ENCODE data around the gene PALS2.

Gene PALS2

DNA sequence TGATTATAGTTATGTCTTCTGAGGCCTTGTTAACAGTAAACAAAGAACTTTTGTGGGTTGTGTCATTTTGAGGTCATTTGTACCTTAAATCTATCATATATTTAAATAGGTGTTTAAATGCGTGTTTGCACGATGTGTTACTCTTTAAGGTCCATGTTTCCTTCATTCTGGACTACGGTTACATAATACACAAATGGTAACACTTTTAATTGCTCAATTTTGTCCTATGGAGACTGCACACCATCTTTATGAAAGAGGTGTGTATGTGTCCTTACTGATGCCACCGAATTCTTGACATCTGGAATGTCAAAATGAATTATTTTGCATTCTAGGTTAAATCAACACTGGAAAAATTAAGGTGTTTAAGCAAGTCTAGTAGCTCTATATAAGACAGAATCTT is 1.7 kb downstream of the PALS2 start:
- no peak for DNase-seq
- H3K27ac Mint-ChIP-seq: no peak overlapping the region
- H3K9me3 Mint-ChIP-seq: no peaks in the 10 kb centered on the region
- peak overlapping the region; percentile 86 to 90 for H3K4me3 Mint-ChIP-seq
- peaks cover 41% of the 10 kb centered on the region for H3K4me1 Mint-ChIP-seq
- H3K27me3 Mint-ChIP-seq: peaks cover 18% of the 10 kb centered on the region
- ATAC-seq: no peak

DNA sequence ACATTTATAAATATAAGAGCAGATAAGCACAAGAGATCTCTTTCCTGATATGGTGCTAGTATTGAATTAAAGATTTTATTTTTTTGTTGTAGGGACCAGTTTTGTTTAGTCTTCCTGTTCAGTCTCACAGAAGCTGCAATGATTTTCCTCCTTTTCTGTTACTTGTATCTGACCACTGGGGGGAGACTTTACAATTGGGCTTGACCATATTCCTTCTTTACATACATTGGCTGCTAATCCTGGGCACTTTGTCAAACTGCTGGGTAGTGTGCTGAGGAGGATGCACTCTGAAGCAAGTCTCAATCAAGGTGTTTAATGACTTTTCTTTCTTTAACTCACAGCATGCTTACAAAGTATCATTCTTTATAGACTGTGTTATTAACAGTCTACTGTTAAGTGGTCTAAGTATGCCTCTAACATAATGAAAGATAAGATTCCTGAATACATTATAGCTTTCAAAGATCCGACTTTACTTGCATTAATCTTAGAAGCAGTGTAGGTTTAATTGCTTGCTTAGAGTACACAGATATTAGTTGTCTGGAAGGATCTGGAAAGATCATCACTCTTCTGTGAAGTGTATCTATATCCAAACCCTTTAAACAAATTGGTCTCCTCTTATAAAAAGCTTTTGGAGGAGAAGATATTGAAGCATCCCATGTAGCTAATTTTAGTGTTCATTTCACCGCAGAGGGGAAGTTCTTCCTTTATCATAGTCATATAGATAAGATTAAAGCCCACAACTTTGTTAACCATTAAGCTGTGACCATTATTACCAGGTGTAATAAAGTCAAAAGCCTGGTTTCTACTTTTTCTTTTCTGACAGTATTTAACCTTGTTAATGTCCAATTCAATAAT is 3.1 kb downstream of the PALS2 start:
- H3K27ac Mint-ChIP-seq: no peak overlapping the region
- H3K4me3 Mint-ChIP-seq: peak overlapping the region; percentile 18 to 40
- ATAC-seq (no peak), DNase-seq (no peak)
- peaks cover 53% of the 10 kb centered on the region for H3K4me1 Mint-ChIP-seq
- H3K27me3 Mint-ChIP-seq: peaks cover 8% of the 10 kb centered on the region
- no peaks in the 10 kb centered on the region for H3K9me3 Mint-ChIP-seq

DNA sequence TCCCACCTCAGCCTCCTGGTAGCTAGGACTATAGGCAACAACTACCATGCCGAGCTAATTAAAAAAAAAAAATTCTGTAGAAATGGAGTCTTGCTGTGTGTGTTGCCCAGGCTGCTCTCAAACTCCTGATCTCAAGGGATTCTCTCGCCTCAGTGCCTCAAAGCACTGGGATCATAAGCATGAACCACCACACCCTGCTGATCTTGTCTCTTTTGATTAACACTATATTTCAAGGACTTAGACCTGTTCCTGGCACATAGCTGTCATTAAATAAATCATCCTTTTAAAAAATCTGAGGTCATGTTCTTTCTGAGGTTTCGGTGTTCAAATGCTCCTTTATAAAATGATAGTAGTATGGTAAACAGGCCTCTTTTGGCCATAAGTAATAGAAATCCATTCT is 4.8 kb downstream of the PALS2 start:
- no peak overlapping the region for H3K27ac Mint-ChIP-seq
- H3K27me3 Mint-ChIP-seq: no peaks in the 10 kb centered on the region
- H3K4me1 Mint-ChIP-seq: peaks cover 41% of the 10 kb centered on the region
- no peak overlapping the region for H3K4me3 Mint-ChIP-seq
- no peak for ATAC-seq
- no peaks in the 10 kb centered on the region for H3K9me3 Mint-ChIP-seq
- DNase-seq: no peak

- no peak for ATAC-seq
- no peaks in the 10 kb centered on the region for H3K27me3 Mint-ChIP-seq
Observed at GRCh38 chr7:24580283-24580946, 7.2 kb downstream of the PALS2 start.

DNA sequence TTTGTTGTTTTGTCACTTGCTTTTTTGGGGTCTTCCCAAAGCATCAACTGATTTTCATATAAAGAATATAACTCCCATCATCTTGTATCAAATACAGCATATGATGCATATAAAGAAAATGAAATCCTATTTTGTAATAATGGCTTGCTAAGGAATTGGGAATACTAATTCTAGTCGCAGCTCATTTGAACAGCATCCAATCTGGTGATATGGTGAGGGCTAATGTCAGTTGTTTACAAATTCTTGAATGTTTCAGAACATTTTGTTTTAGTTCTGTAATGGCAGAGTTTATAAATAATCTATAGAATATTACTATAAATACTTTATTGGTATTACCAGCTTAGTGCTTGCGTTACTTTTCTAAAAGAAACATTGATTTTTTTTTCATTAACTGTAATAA is 8.9 kb downstream of the PALS2 start:
- Mint-ChIP-seq H3K27me3 (no peaks in the 10 kb centered on the region), H3K4me1 (peaks cover 40% of the 10 kb centered on the region), H3K27ac (no peak overlapping the region), H3K9me3 (no peaks in the 10 kb centered on the region), H3K4me3 (no peak overlapping the region)
- ATAC-seq (no peak), DNase-seq (no peak)

More at GRCh38 chr7:24580283-24580946, 7.2 kb downstream of the PALS2 start:
- no peak for DNase-seq
- Mint-ChIP-seq H3K9me3 (no peaks in the 10 kb centered on the region), H3K4me1 (peaks cover 41% of the 10 kb centered on the region), H3K27ac (no peak overlapping the region), H3K4me3 (no peak overlapping the region)

- Mint-ChIP-seq H3K27me3 (no peaks in the 10 kb centered on the region), H3K27ac (no peak overlapping the region), H3K9me3 (no peaks in the 10 kb centered on the region), H3K4me3 (no peak overlapping the region), H3K4me1 (peaks cover 33% of the 10 kb centered on the region)
- peak; percentile 39 to 51 for DNase-seq
- peak; percentile 90 for ATAC-seq
Observed at GRCh38 chr7:24587853-24588252, 14.6 kb downstream of the PALS2 start.

DNA sequence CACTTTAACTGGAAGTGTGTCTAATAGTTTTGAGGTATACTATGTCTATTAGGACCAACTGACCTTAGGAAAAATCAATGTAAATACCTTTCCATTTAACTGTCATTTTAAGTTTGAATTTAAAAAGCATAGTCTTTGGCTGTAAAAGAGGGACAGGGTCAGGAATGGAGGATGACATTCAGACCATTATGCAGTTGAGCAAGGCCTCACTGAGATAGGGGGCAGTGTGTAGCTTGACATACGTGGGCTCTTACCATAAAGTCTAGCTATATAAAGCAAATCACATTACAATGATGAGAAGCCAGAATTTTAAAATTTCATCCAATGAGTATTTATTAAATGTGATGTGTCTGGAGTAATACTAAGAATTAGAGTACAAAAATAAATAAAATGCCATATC is 17.9 kb downstream of the PALS2 start:
- Mint-ChIP-seq H3K27ac (no peak overlapping the region), H3K4me1 (peaks cover 32% of the 10 kb centered on the region), H3K4me3 (no peak overlapping the region), H3K27me3 (no peaks in the 10 kb centered on the region), H3K9me3 (no peaks in the 10 kb centered on the region)
- DNase-seq (no peak), ATAC-seq (no peak)

- DNase-seq (no peak), ATAC-seq (peak; percentile 78)
- no peak overlapping the region for H3K27ac Mint-ChIP-seq
- no peaks in the 10 kb centered on the region for H3K9me3 Mint-ChIP-seq
- H3K4me3 Mint-ChIP-seq: no peak overlapping the region
- H3K4me1 Mint-ChIP-seq: peaks cover 8% of the 10 kb centered on the region
- no peaks in the 10 kb centered on the region for H3K27me3 Mint-ChIP-seq
Observed at GRCh38 chr7:24595671-24596418, 22.6 kb downstream of the PALS2 start.

GRCh38 chr7:24597014-24597413 is 23.8 kb downstream of the PALS2 start:
- Mint-ChIP-seq H3K9me3 (peaks cover 2 to 8% of the 10 kb centered on the region in 2 donors), H3K27me3 (no peaks in the 10 kb centered on the region), H3K4me3 (no peak overlapping the region), H3K27ac (no peak overlapping the region), H3K4me1 (peaks cover 13% of the 10 kb centered on the region)
- ATAC-seq (peak; percentile 87), DNase-seq (no peak)

GRCh38 chr7:24601600-24601999 is 28.3 kb downstream of the PALS2 start:
- H3K9me3 Mint-ChIP-seq: peaks cover 15 to 23% of the 10 kb centered on the region in 2 donors
- peaks cover 22% of the 10 kb centered on the region for H3K4me1 Mint-ChIP-seq
- ATAC-seq (no peak), DNase-seq (no peak)
- no peak overlapping the region for H3K27ac Mint-ChIP-seq
- H3K4me3 Mint-ChIP-seq: no peak overlapping the region
- H3K27me3 Mint-ChIP-seq: no peaks in the 10 kb centered on the region

- Mint-ChIP-seq H3K27me3 (no peaks in the 10 kb centered on the region), H3K27ac (no peak overlapping the region), H3K4me3 (no peak overlapping the region), H3K9me3 (peaks cover 15 to 23% of the 10 kb centered on the region in 2 donors), H3K4me1 (peaks cover 28% of the 10 kb centered on the region)
- no peak for ATAC-seq
- DNase-seq: no peak
Observed at GRCh38 chr7:24602860-24603456, 29.7 kb downstream of the PALS2 start.

DNA sequence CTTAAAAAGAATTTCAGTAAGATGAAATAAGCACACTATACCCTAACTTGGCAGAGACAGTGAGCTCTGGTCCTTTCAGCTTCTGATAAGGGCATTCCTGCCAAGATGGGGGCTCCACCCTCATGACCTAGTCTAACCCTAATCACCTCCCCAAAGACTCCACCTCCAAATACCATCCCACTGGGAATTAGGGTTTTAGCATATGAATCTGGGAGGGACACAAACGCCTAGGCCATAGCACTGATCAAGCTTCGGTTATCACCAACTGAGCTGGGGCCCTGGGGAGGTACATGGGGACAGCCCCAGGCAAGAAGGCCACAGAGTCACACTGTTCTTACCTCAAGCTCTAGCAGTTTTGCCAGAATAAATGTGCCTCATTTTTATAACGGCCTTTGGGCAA is 31.4 kb downstream of the PALS2 start:
- peaks cover 15 to 23% of the 10 kb centered on the region in 2 donors for H3K9me3 Mint-ChIP-seq
- no peak for ATAC-seq
- peaks cover 43% of the 10 kb centered on the region for H3K4me1 Mint-ChIP-seq
- no peak overlapping the region for H3K27ac Mint-ChIP-seq
- no peak overlapping the region for H3K4me3 Mint-ChIP-seq
- DNase-seq: no peak
- H3K27me3 Mint-ChIP-seq: no peaks in the 10 kb centered on the region

DNA sequence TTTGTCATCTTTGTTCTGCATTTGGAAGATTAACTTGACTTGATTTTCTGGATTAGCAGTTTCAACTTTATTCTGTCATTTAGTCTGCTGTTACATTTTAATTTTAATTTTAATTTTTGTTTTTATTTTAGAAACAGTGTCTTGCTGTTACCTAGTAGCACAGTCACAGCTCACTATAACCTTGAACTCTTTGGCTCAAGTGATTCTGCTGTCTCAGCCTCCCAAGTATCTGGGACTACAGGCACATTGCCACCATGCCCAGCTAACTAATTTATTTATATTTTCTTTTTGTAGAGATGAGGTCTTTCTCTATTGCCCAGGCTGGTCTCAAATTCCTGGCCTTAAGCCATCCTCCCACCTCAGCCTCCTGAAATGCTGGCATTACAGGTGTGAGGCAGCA is 35.3 kb downstream of the PALS2 start:
- H3K27me3 Mint-ChIP-seq: no peaks in the 10 kb centered on the region
- peaks cover 3 to 7% of the 10 kb centered on the region in 2 donors for H3K9me3 Mint-ChIP-seq
- no peak overlapping the region for H3K4me3 Mint-ChIP-seq
- H3K4me1 Mint-ChIP-seq: peaks cover 32% of the 10 kb centered on the region
- no peak overlapping the region for H3K27ac Mint-ChIP-seq
- ATAC-seq (no peak), DNase-seq (no peak)

- Mint-ChIP-seq H3K4me3 (no peak overlapping the region), H3K4me1 (peaks cover 31% of the 10 kb centered on the region), H3K27me3 (no peaks in the 10 kb centered on the region), H3K9me3 (peaks cover 7 to 10% of the 10 kb centered on the region in 2 donors), H3K27ac (no peak overlapping the region)
- no peak for DNase-seq
- ATAC-seq: no peak
Observed at GRCh38 chr7:24609059-24609458, 35.8 kb downstream of the PALS2 start.

GRCh38 chr7:24609570-24609969 is 36.3 kb downstream of the PALS2 start:
- no peak overlapping the region for H3K27ac Mint-ChIP-seq
- no peak for DNase-seq
- H3K4me1 Mint-ChIP-seq: peaks cover 27% of the 10 kb centered on the region
- H3K9me3 Mint-ChIP-seq: peaks cover 7 to 14% of the 10 kb centered on the region in 2 donors
- H3K4me3 Mint-ChIP-seq: no peak overlapping the region
- ATAC-seq: no peak
- H3K27me3 Mint-ChIP-seq: no peaks in the 10 kb centered on the region

Data from stimulated activated naive CD8-positive, alpha-beta T cell treated with anti-CD3 and anti-CD28 coated beads, Interleukin-15, amount 100 ng/mL, for 72 hours (primary cell).